DND-41 (cell line): ENCODE measurements around the gene PDC.

Experiments
- EZH2 ChIP-seq: IDR thresholded peaks from 3 replicates; pipeline ENCODE4 v1.6.1; 2012; ENCODE audit warnings: borderline replicate concordance, low read depth, mild to moderate bottlenecking, moderate library complexity, low read length, inconsistent platforms; ENCODE audit not compliant: severe bottlenecking
- TF ChIP-seq, protein P1 (sequence below): IDR thresholded peaks from 2 replicates; pipeline ENCODE4 v1.5.1; 2012; ENCODE audit warnings: borderline replicate concordance, low read length, moderate library complexity, mild to moderate bottlenecking; ENCODE audit not compliant: poor library complexity, severe bottlenecking; ENCODE audit errors: extremely low read depth

DNA sequence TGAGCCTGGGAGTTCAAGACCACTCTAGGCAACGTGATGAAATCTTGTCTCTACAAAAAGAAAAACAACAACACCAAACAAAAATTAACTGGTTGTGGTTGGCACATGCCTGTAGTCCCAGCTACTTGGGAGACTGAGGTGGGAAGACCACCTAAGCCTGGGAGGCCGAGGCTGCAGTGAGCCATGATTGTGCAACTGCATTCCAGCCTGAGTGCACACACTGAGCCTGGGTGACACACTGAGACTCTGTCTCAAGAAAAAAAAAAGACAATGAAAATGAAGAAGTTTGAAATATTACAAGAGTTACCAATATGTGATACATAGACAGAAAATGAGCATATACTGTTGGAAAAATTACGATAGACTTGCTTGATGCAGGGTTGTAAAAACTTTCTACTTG, 31.9 kb downstream of the PDC start:
- TF ChIP-seq, protein P1, sequence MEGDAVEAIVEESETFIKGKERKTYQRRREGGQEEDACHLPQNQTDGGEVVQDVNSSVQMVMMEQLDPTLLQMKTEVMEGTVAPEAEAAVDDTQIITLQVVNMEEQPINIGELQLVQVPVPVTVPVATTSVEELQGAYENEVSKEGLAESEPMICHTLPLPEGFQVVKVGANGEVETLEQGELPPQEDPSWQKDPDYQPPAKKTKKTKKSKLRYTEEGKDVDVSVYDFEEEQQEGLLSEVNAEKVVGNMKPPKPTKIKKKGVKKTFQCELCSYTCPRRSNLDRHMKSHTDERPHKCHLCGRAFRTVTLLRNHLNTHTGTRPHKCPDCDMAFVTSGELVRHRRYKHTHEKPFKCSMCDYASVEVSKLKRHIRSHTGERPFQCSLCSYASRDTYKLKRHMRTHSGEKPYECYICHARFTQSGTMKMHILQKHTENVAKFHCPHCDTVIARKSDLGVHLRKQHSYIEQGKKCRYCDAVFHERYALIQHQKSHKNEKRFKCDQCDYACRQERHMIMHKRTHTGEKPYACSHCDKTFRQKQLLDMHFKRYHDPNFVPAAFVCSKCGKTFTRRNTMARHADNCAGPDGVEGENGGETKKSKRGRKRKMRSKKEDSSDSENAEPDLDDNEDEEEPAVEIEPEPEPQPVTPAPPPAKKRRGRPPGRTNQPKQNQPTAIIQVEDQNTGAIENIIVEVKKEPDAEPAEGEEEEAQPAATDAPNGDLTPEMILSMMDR = no peak
- no peak for TF ChIP-seq EZH2
